ENCODE results near the gene TEPSIN.

The TEPSIN gene

DNA sequence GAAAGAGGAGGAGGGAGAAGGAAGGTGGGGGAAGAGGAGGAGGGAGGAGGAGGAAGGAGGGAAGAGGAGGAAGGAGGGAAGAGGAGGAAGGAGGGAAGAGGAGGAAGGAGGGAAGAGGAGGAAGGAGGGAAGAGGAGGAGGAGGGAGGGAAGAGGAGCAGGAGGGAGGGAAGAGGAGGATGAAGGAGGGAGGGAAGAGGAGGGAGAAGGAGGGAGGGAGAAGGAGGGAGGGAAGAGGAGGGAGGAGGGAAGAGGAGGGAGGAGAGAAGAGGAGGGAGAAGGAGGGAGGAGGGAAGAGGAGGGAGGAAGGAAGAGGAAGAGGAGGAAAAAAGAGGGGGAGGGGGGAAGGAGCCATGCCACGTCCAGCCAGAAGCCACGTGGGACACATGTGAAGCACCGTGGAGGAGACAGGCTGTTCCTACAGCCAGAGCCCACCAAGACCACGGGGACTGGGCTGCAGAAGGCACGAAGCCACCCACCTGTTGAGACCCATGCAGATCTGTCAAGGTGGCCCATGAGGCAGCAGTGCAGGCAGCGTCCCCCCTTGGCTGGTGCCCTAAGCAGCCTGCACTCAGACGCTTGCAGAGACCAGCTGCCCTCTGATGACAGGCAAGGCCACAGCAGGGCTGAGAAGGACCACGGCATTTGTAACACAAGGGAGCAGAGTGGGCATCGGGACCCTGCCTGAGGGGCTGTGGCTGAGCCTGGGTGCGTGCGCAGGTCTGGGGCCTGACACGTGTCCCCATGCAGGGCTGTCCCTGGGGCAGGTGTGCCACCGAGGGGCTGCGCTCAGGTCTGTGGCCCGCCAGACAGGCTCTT is 10.6 kb upstream of the TEPSIN start:
- no peak for DNase-seq

DNA sequence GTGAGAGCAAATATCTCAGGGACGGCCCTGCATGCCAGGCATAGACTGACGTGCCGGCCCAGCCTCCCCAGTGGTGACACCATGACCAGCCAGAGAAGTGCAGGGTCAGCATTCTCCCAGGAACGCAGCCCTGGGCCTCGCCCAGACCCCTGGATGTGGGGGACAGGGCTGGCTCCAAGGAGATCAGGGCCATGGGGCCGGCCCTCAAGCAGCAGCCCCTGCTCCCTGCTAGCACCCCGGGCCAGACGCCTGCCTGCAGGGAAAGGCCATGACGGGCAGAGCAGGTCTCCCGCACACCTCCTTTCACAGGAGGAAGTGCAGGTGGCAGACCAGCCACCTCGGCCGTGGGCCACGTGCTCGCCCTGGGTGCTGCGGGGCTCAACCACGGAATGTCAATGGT is 9.8 kb upstream of the TEPSIN start:
- no peak for DNase-seq

DNA sequence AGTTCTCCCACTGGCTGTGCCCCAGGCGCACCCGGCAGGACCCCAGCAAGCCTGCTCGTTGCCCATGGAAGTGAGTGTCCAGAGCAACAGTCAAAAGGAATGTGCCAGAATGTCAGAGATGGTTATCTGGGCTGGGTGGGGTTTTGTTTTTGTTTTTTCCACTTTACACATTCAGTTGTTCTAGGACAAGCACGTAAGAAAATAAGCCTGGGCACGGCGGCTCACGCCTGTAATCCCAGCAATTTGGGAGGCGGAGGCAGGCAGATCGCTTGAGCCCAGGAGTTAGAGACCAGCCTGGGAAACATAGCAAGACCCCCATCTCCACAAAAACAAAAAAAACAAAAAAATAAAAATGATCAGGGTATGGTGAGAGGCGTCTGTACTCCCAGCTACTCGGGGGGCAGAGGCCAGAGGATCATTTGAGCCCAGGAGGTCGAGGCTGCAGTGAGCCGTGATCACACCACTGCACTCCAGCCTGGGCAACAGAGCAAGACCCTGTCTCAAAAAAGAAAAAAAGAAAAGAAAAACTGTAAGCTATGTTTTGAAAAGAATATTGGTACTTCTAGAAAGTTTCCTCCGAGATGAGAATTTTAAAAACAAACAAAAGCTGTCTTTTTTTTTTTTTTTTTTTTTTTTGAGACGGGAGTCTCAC is 8.6 kb upstream of the TEPSIN start:
- DNase-seq, result no peak

DNA sequence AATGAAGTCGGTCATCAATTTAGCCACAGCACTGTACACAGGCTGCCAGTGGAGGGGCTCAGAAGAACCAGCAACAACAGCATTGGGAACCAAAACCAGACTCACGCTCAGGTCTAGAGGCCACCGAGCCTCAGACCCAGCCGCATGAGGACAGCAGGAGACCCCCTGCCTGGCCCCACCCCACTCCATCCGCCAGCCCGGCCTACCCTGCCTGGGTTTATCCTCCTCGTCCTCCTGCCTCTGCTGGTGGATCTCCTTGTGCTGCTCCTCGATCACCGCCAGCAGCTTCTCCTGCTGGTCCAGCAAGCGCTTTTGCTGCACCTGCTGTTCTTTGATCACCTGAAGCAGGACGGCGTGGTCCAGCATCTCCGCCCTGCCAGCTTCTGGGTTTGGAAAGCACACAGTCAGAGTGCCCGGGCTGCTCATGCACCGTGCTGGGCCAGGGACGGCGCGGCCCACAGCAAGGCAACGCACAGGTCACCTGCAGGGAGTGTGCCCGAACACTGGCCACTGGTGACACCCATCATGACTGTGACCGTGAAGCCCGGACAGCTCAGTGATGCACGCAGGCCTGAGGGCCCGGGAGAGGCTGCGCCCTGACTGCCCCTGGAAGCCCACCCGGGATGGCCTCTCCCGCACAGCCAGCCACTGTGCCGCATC is 8.0 kb upstream of the TEPSIN start:
- DNase-seq, result no peak

DNA sequence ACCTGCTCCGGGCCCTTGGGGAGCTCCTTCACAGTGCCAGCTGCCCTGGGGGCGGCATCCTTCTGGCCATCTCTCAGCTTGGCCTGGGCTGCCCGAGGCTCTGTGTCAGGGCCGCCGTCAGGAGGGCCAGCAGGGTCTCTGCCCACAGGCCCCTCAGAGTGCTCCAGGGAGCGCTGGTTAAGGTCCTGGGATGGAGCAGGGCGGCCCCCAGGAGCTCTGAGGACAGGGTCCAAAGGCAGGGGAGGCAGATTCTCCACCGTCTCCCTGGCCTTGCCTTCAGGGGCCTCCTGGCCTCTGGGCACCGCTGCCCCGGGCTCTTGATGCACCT is 7.5 kb upstream of the TEPSIN start:
- DNase-seq, result no peak

DNA sequence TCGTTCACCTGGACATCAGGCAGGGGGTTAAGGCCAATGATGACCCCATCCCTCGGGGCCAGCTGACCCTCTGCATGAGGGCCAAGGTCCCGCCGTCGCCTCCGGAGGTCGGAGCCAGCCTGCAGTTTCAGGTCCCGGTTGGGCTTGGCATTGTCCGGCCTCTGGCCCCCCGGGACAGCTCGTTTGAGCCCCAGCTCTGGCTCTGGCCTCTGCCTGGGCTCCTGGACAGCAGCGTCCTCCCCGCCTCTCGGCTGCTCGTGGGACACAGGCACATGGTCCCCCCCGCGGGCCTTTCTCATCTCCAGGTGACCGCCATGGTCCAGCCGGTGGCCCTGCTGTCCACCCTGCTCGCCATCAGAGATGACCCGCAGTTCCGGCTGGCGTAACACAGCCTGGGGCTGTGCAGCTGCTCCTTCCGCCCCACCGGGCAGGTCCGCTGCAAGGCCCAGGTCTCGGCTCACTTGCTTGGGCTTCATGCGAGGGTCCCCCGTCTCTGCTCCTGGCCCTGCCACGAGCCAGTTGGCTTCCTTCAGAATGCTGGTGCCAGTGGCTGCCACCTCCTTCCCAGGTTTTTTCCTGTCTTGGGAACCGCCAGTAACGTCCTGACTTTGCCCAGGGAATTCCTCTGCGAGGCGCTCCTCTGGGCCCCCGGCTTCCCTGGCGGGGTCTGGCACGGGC is 6.9 kb upstream of the TEPSIN start:
- DNase-seq, result no peak

DNA sequence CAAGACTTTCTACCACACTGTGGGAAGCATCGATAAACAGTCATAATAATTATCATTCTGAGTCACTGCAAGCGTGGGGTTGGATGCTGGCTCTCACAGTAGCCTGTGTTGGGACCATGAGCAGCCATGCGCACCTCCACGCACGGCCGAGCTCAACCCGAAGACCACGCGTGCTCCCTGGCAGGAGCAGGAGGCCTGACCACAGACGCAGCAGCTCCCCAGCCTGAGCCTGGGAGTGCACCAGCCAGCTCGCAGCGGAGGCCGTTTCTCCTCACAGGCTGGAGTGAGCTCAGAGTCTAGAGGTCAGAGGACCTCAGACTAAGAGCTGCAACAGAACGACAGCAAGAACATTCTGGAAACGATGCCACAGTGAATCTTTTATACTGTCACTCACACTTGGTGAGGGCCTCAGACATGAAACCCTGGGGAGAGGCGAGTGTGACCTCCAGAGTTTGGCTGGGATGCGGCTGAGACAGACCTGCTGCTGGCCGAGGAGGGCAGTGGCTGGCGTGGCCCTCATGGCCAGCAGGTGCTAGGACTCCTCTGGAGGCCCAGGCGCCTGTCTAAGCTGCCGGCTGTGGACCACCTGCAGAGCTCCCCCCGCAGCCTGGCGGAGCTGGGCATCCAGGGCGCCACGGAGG is 6.3 kb upstream of the TEPSIN start:
- DNase-seq, result no peak

DNA sequence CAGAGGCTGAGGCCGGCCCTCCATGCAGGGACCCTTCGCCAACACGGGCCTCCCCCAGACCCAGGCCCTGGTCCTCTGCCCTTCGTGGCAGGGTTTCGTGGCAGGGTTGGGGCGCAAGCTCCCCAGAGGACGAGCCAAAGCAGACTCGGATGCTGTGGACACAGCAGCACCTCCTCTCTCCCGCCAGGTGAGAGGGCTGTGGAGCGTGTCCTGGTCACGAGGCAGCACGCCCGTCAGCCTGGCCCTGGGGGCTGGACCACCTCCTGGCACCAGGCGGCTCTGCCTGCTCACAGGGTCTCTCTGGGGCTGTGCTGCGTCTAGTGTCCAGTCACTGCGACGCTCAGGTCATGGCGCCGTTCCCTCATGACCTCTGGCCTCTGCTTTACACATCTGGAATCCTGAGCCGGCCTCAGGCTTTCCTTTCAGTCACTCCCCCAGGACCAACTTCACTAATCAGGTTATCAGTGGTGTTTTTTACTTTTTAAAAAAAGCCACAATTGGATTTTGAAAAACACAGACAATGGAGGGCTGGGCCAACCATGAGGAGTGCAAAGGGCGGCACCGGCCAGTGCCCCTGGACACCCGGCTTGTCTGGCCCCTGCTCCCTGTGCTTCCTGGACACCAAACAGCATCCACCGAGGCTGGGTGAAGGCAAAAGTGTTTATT is 5.6 kb upstream of the TEPSIN start:
- no peak for DNase-seq

DNA sequence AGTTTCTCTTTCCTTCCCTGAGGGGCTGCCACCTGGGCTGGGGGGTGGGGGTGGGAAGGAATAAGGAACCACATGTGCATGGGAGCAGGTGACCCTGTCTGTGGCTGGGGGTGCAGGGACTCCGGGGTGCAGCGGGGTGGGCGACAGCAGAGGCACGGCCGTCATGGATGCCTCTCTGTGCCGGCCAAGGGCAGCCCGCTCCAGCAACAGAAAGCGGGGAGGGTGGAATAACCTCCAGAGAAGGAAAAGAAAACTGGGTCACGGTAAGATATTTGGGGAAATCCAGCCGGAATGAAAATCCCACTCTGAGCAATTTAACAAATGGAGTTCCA is 4.4 kb upstream of the TEPSIN start:
- no peak for DNase-seq

DNA sequence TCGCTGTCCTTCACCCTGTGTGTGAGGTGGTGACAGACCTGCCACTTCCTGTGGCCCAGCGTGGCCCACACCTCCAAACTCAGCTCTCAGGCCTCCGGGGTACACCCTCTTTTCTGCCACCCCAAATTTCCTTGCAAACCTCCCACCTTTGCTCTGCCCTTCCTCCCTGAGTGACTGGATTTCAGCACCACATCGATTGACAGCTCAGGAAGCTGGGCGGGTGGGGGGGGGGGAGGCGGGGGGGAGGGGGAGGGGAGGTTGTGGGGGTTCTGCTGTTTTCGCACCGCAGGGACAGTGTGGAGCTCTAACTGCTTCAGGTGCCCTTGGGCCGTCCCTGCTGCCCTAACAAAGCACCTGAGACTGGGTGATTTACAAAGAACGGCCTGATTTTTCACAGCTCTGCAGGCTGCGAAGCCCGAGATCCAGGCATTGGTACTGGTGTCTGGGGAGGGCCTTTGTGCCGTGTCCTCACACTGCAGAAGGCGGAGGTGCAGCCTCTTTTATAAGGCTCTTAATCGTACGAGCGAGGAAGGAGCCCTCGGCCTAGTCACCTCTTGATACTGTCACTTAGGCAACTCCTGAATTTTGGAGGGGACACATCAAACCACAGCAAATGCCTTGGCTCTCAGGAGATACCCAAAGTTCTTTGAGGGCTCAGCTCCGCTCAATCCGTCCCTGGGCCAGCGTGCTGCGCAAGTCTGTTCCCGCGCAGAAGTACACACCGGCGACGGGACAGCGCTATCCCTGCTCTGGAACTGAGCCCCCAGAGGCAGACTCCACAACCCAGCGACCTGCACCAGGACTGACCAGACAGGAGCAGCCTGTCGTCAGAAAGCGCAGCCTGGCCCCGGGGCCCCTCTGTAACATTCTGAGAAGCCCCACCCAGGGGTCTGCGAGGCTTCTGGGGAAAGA is 3.8 kb upstream of the TEPSIN start:
- DNase-seq, result no peak

DNA sequence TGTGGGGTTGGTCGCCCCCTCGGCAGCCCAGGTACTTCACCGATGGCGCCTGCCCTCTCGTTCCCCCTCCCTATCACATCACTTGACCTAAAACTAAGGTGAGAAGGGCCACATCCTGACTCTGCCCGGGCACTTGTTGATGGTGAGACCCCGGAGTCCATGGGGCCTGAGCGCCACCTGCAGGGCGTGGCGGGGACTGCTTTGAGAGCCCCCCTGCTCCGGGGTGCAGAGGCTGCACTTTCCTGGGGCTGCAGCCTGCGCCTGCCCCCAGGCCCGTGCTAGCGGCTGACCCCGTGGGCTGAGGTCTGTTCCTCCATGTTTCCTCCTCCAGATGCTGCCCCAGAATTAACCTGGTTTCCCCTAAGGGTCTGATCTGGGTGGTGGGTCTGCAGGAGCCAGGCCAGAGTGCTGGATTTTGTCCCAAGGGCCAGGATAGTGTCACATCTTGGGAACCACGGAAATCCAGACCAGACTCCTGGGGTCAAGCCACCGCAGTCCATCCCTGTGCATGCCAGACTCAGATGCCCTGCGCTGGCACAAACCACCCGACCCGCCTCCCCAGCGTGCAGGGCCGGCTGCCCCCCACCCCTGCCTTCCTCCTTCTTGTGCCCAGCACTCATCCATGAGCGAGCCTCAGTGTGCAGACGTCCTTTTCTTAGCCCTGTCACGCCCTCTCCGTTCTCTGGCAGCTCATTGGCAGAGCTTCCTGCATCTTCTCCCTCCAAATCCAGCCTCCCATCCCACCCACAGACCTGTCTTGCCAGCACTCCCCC is 3.0 kb upstream of the TEPSIN start:
- peak; percentile 69 for DNase-seq

DNA sequence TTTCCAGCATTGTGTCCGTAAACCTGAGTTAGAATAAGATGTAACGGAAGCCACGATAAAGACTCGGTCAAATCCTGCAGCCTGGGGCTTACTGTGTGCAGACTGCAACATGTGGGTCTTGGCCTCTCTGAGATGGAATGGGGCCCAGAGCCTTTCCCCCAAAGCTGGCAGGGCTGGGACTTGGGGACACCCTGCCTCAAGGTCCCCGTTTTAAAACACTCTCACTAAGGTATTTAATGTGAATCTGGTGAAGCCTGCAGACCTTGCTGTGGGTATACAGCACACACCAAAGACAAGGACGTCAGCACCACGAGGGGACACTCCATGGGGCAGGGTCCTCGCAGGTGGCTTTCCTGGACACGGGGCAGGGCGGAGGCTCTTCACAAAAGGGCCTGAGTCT is 2.3 kb upstream of the TEPSIN start:
- no peak for DNase-seq

DNA sequence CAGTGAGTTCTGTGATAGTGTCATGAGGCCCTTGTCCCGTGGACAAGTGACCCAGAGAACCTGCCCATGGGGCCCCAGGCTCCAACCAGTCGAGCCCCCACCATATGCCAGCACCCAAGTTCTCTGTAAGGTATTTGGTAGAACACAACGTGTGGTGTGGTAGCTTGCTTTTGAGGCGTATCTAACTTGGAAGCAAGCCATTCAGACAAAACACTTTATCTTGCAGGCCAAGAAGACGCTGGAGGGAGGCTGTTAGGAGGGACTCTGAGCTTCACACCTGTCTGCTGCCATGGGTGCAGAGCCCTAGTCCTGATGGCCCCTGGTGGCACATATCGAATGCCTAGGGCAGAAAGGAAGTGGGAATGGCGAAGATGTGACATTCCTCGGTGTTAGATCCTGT is 1.9 kb upstream of the TEPSIN start:
- no peak for DNase-seq

DNA sequence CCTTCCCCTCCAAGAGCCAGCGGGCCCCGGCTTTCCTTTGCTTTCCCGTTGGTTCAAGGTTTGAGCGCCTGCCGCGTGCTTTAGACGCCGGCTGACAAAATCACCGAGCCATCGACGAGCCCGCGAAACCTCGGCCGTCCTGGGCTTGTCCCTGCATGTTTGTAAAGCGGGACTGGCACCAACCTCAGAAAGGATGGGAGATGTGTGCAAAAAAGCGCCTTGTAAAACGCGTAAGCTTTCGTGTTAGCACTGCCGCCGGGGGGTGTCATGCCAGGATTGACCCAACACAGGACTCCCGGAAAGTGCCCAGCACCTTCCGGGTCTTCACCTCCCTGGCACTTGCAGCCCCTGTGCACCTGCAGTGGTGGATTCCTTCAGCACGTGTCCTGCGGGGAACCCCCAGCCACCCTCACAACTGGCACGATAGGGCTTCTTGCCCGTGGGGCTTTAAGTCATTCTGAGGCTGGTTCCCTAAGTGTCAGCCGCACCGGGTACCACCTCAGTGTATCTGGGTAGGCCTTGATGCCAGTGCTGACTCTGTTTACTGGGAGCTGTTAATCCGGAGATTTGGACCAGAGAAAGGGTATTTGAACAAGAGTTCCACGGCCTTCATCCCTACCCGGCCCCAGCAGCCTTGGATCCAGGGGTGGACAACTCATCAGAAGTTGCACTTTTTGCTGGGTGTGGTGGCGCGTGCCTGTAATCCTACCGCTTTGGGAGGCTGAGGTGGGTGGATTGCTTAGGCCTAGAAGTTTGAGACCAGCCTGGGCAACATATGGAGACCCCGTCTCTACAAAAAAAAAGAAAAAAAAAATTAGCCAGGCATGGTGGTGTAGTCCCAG is 1.1 kb upstream of the TEPSIN start:
- peak; percentile 69 for DNase-seq

DNA sequence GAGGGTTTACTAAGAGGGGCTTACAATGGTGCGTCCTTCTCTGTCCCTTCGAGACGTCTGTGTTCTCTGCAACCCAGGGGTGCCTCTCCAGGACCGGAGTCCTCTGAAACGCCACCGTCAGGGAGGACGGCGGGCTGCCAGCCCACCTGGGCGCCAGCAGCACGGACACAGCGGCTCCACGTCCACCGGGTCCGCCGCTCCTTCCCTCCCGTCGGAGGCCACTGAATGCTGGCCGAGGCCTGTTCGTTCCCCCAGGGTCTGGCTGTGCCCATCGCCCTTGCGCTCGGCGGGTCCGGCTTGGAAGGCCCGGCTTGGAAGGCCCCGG is 403 bp downstream of the TEPSIN start:
- DNase-seq, result no peak

DNA sequence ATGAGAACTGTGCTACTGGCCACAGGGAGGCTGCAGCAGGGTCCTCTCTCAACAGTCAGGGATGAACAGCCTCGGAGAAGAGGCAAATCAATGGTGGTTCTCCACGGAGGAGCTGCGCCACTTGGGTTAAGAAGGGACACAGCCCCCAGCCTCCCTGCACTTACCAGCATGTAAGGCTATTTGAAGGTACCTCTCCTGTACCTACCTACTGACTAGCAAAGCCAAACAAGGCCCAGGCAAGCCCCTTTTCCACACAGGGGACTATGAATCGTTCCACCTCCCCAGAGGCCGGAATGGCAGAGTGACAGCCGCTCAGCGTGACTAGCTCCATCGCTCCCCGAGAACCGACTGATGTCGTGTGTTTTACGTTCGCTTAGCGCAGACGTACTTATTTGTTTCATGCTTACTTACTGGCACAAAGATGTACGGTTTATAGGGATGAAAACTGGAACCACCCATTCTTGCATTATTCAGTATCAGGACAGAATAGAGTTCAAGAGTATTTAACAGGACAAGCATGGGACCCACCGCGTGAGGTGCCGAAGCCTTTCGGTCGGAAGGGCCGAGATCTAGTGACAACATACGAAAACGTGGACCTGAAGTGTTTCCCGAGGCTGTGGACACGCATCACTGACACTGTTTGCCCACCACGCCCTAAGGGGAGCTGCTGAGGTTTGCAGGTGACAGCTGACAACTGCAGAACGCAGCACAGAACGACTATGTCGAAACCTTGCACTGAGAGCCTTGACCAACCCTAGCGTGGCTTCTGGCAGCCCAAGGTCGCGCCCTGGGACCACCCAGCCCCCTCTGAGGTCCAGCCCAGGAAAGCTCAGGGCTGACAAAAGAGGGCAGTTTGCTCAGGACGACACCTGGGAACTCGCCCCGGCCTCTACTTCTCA is 1.0 kb downstream of the TEPSIN start:
- no peak for DNase-seq

DNA sequence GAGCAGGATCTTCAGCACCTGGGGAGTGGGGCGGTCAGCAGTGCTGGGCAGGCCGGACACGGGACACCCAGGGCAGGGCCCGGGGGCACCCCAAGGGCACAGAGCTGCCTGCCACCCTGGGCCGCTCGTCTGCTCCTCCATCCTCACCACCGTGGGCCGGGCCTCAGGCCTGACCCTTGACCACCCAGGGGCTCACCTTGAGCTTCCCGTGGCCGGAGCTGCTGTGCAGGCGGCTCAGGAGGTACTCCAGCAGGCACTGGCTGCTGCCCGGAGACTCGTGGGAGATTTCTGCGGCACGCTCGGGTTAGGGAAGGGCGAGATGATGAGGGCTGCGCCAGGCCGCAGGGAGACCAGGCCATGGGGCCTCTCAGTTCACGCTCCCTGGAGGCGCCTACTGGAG is 2.1 kb downstream of the TEPSIN start:
- DNase-seq, result no peak

DNA sequence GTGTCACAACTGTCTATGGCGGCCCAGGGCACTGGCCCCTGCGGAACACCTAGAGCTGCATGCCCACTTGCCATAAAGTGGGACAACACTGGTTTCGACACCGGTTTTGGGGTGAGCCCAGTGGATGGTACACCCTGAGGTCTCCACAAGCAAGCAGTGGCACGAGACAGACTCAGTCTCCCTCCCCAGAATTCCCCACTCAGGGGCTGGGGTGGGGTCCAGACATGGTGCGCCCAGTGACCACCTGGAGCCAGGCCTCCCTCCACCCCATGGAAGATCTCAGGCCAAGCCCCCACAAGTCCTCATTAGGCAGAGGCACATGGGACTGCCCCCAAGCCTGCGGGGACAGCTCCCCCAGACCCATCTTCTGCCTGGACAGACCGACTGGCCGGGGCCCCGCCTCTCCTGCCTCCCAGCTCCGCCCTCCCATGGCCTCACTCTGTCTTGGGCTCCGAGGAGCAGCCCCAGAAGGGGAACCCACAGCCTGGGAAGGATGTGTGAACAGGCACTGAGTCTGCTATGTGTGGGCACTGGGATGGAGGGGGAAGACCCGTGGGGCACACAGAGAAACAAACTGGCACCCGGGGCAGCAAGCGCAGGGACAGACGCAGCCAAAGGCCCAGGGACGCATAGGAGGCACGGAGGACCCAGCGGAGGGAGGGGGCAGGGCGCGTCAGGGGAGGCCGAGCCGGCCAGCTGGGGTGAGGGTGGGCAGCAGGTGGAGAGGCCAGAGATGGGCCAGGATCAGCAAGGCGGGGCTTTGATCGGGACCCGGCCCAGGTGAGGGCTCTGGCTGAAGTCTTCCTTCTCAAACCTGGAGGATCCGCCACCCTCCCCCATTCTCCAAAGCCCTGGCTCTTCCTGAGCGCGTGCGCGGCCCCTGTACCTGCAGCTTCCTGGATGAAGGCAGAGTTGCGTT is 2.8 kb downstream of the TEPSIN start:
- no peak for DNase-seq

Data from activated naive CD4-positive, alpha-beta T cell treated with anti-CD3 and anti-CD28 coated beads, Interleukin-2, amount 50 U/mL, for 16 hours (primary cell).